Mesothelial cell of epicardium (in vitro differentiated cells): ENCODE results near the gene MAN2C1. TPM values are rescaled to one million over a fixed set of nuclear protein-coding genes. Genes with fewer than 3 reads are reported as not detected.

Source experiments
- microRNA-seq: library from miRNA; unstranded; fragments of <30 nt; microRNA quantifications from one replicate; pipeline ENCODE4 v1.2.0, GENCODE V29; 2021; ENCODE audit warnings: inconsistent platforms, mixed read lengths
- total RNA-seq: library from RNA; stranded (reverse); gene quantifications from 3 replicates; pipeline ENCODE4 v1.2.1, GENCODE V29; 2021

Gene MAN2C1
- total RNA-seq, 1 donor from 2014 or later = 264 TPM

Small RNA genes within 50 kb of the gene (microRNA-seq; reads per million reads assigned to microRNA genes)
- gene MIR631 = not detected

Other genes with a start within 250 kb of the MAN2C1 start
- 62.0 to 66.6 TPM (median 62.2 TPM) in 3 replicates for gene C15orf39, start 166.7 kb downstream of the MAN2C1 start, total RNA-seq
- gene GOLGA6C, start 110.3 kb downstream of the MAN2C1 start, total RNA-seq = 0.20 TPM in 1 of 3 replicates, not detected in the others
- gene GOLGA6D, start 85.8 kb downstream of the MAN2C1 start, total RNA-seq = 0.16 to 0.18 TPM in 2 of 3 replicates, not detected in the other
- gene COMMD4, start 32.5 kb downstream of the MAN2C1 start, total RNA-seq = 64.1 to 70.5 TPM (median 69.1 TPM) in 3 replicates
- 58.7 to 67.9 TPM (median 64.5 TPM) in 3 replicates for gene NEIL1, start 21.6 kb downstream of the MAN2C1 start, total RNA-seq
- gene SIN3A, start 83.1 kb upstream of the MAN2C1 start, total RNA-seq = 86.6 to 91.5 TPM (median 87.4 TPM) in 3 replicates
- gene PTPN9, start 210.7 kb upstream of the MAN2C1 start, total RNA-seq = 32.1 to 36.2 TPM (median 32.1 TPM) in 3 replicates